NCI-H2196 treated with DMSO at 0.1 percent for 48 hours (cell line): ENCODE results near the gene ERBB4.

Experiments used
- DNase-seq: peaks from one replicate; lab custom pipeline; 2025; ENCODE audit not compliant: unreplicated experiment; lab: John Stamatoyannopoulos, UW

ERBB4 gene

GRCh38 chr2:212088353-212088752 is 450.2 kb downstream of the ERBB4 start:
- DNase-seq = no peak

- no peak for DNase-seq
Observed at GRCh38 chr2:212083492-212083891, 455.1 kb downstream of the ERBB4 start.

- no peak for DNase-seq
Observed at GRCh38 chr2:212078103-212078502, 460.5 kb downstream of the ERBB4 start.

- DNase-seq = no peak
Observed at GRCh38 chr2:212076456-212076855, 462.1 kb downstream of the ERBB4 start.

- DNase-seq = no peak
Observed at GRCh38 chr2:212073360-212073759, 465.2 kb downstream of the ERBB4 start.

GRCh38 chr2:212066546-212066945 is 472.1 kb downstream of the ERBB4 start:
- DNase-seq = no peak

- no peak for DNase-seq
Observed at GRCh38 chr2:212064318-212064717, 474.3 kb downstream of the ERBB4 start.

GRCh38 chr2:212052412-212053159 is 486.0 kb downstream of the ERBB4 start:
- DNase-seq = no peak

- no peak for DNase-seq
Observed at GRCh38 chr2:212050871-212051270, 487.7 kb downstream of the ERBB4 start.

GRCh38 chr2:212042562-212042961 is 496.0 kb downstream of the ERBB4 start:
- DNase-seq = no peak

- no peak for DNase-seq
Observed at GRCh38 chr2:212037062-212037461, 501.5 kb downstream of the ERBB4 start.

- no peak for DNase-seq
Observed at GRCh38 chr2:212034841-212035585, 503.6 kb downstream of the ERBB4 start.

- no peak for DNase-seq
Observed at GRCh38 chr2:212033888-212034287, 504.7 kb downstream of the ERBB4 start.

- no peak for DNase-seq
Observed at GRCh38 chr2:212032536-212033219, 505.9 kb downstream of the ERBB4 start.

GRCh38 chr2:212032032-212032431 is 506.6 kb downstream of the ERBB4 start:
- DNase-seq = no peak

GRCh38 chr2:212030709-212031108 is 507.9 kb downstream of the ERBB4 start:
- no peak for DNase-seq

- no peak for DNase-seq
Observed at GRCh38 chr2:212028798-212029394, 509.7 kb downstream of the ERBB4 start.

- no peak for DNase-seq
Observed at GRCh38 chr2:212027681-212028628, 510.6 kb downstream of the ERBB4 start.

- no peak for DNase-seq
Observed at GRCh38 chr2:212024040-212024439, 514.6 kb downstream of the ERBB4 start.

- no peak for DNase-seq
Observed at GRCh38 chr2:212022966-212023365, 515.6 kb downstream of the ERBB4 start.
